MCF 10A (cell line): ENCODE data around the gene DYNC1H1. TPM values are rescaled to one million over a fixed set of nuclear protein-coding genes. Genes with fewer than 3 reads are reported as not detected.
A peak's percentile ranks its signal among the peaks of the same experiment; 100 is the strongest.

Experiments
- Bru-seq: library from RNA; stranded (reverse); fragments of 400-500 nt; gene quantifications from one replicate; lab custom pipeline; 2021; lab: Mats Ljungman, UMichigan
- BruChase-seq, 2 experiments: library from RNA; stranded (reverse); fragments of 400-500 nt; gene quantifications; one replicate each; lab custom pipeline; 2021; lab: Mats Ljungman, UMichigan
- BruUV-seq: library from RNA; stranded (reverse); fragments of 400-500 nt; replicated peaks from 2 replicates; lab custom pipeline; 2021; lab: Mats Ljungman, UMichigan
- CTCF ChIA-PET: fragments of 300-600 bp; sonication (Branson Sonifier 250); formaldehyde crosslinking; extraction: SDS; loops from one replicate; lab custom pipeline; 2021; ENCODE audit warnings: antibody characterized with exemption, inconsistent platforms; lab: Yijun Ruan, JAX
- POLR2A ChIA-PET: fragments of 300-600, 350-650 bp; sonication (Branson Sonifier 250); formaldehyde crosslinking; extraction: SDS; loops from one replicate; lab custom pipeline; 2020; ENCODE audit warnings: antibody characterized with exemption, inconsistent platforms; lab: Yijun Ruan, JAX
- DNase-seq: peaks from one replicate; pipeline ENCODE4 v3.0.0-alpha.2; 2018; ENCODE audit not compliant: unreplicated experiment
- H3K27ac Mint-ChIP-seq: one replicate; pipeline ENCODE4 v1.8.0; 2022; ENCODE audit warnings: mild to moderate bottlenecking, low read depth, mixed read lengths; ENCODE audit not compliant: unreplicated experiment
- H3K27me3 Mint-ChIP-seq: one replicate; pipeline ENCODE4 v1.8.0; 2022; ENCODE audit warnings: mixed read lengths; ENCODE audit not compliant: insufficient read depth, unreplicated experiment
- H3K36me3 Mint-ChIP-seq: one replicate; pipeline ENCODE4 v1.8.0; 2022; ENCODE audit warnings: mild to moderate bottlenecking, moderate library complexity, mixed read lengths; ENCODE audit not compliant: insufficient read depth, unreplicated experiment
- H3K4me1 Mint-ChIP-seq: one replicate; pipeline ENCODE4 v1.8.0; 2022; ENCODE audit warnings: mixed read lengths; ENCODE audit not compliant: insufficient read depth, unreplicated experiment
- H3K4me3 Mint-ChIP-seq: one replicate; pipeline ENCODE4 v1.8.0; 2022; ENCODE audit warnings: mild to moderate bottlenecking, moderate library complexity, mixed read lengths; ENCODE audit not compliant: unreplicated experiment
- H3K9me3 Mint-ChIP-seq: one replicate; pipeline ENCODE4 v1.8.0; 2022; ENCODE audit warnings: mixed read lengths; ENCODE audit not compliant: unreplicated experiment
- CTCF ChIP-seq: fragments of 200-600 bp; IDR thresholded peaks from one replicate; pipeline ENCODE4 v1.8.0; 2022; ENCODE audit warnings: antibody characterized with exemption, mild to moderate bottlenecking; ENCODE audit not compliant: unreplicated experiment
- intact Hi-C: fragments of 100-400 bp; cut with micrococcal nuclease; formaldehyde crosslinking; loops from 2 replicates; pipeline ENCODE4 v1.14.1; 2022
- long read RNA-seq: library from polyadenylated mRNA; stranded (forward); transcript quantifications from one replicate; pipeline ENCODE4 v2.0.0, GENCODE V29; 2022
- total RNA-seq: library from RNA; stranded (reverse); gene quantifications from 2 replicates; pipeline ENCODE4 v1.2.3, GENCODE V29; 2022

Gene DYNC1H1
- 704 and 715 TPM in 2 replicates for total RNA-seq
- Bru-seq, nascent RNA: percentile 91 among the genes with signal in this experiment
- BruChase-seq, experiment 1, labeled RNA remaining after a 6-hour chase: percentile 98 among the genes with signal in this experiment
- BruChase-seq, experiment 2, labeled RNA remaining after a 2-hour chase: percentile 95 among the genes with signal in this experiment
- long read RNA-seq, full-length matches to known transcripts: 9 of 287 reads
- long read RNA-seq, partial matches to known transcripts: 241 of 287 reads
- long read RNA-seq, other reads (novel, unspliced or antisense): 37 of 287 reads

- intact Hi-C loops: loop anchor here (1.0 to 5.0 kb wide), 4 partner anchors 8 to 353 kb away; partner anchors contain the start of gene ZNF839
These were observed at the start of gene DYNC1H1 for GRCh38 chr14:101964297-101965180. Gene DYNC1H1 (plus strand): TSS chr14:101964573. CDS start chr14:101964692, 119 bp downstream.

GRCh38 chr14:101915871-101916815, 48.2 kb upstream of the DYNC1H1 start:
- H3K27ac Mint-ChIP-seq: no peak overlapping the region
- TF ChIP-seq CTCF: no peak
- CTCF ChIA-PET: no interaction called here
- BruUV-seq: no TSS peak
- no peaks in the 10 kb centered on the region for H3K27me3 Mint-ChIP-seq
- H3K9me3 Mint-ChIP-seq: no peaks in the 10 kb centered on the region
- H3K4me1 Mint-ChIP-seq: no peaks in the 10 kb centered on the region
- POLR2A ChIA-PET: interaction anchor here (0.9 kb wide), 1 partner anchor 105 kb away, joined by 3 read pairs; no protein-coding TSS in a partner anchor
- DNase-seq: no peak
- intact Hi-C loops: no loop called here
- H3K4me3 Mint-ChIP-seq: no peak overlapping the region
- H3K36me3 Mint-ChIP-seq: peaks cover 66% of the 10 kb centered on the region

More at GRCh38 chr14:101964297-101965180, at the start of gene DYNC1H1:
- no peaks in the 10 kb centered on the region for H3K27me3 Mint-ChIP-seq
- ChIA-PET POLR2A (interaction anchor here (0.6 to 4.0 kb wide), 17 partner anchors 9 to 1585 kb away, joined by 3 to 34 read pairs (median 9); partner anchors contain the start of gene PPP2R5C), CTCF (interaction anchor here (0.6 to 1.2 kb wide), 3 partner anchors 14 to 359 kb away, joined by 3 read pairs; no protein-coding TSS in a partner anchor)
- H3K36me3 Mint-ChIP-seq: peaks cover 19% of the 10 kb centered on the region
- BruUV-seq: no TSS peak
- peak; percentile 86 for DNase-seq
- peaks cover 39% of the 10 kb centered on the region for H3K4me1 Mint-ChIP-seq
- peak within 1 kb of the TSS; percentile 74 for H3K27ac Mint-ChIP-seq
- no peak for TF ChIP-seq CTCF
- H3K4me3 Mint-ChIP-seq: peak within 1 kb of the TSS; percentile 83
- no peaks in the 10 kb centered on the region for H3K9me3 Mint-ChIP-seq

GRCh38 chr14:101916816-101917412, 47.5 kb upstream of the DYNC1H1 start:
- CTCF ChIA-PET: interaction anchor here (0.6 kb wide), 1 partner anchor 505 kb away, joined by 5 read pairs; no protein-coding TSS in a partner anchor
- Mint-ChIP-seq H3K27ac (no peak overlapping the region), H3K27me3 (no peaks in the 10 kb centered on the region), H3K4me1 (no peaks in the 10 kb centered on the region), H3K9me3 (no peaks in the 10 kb centered on the region), H3K4me3 (no peak overlapping the region), H3K36me3 (peaks cover 67% of the 10 kb centered on the region)
- TF ChIP-seq CTCF: no peak
- POLR2A ChIA-PET: interaction anchor here (0.9 kb wide), 1 partner anchor 106 kb away, joined by 3 read pairs; no protein-coding TSS in a partner anchor
- DNase-seq: no peak
- BruUV-seq: no TSS peak
- intact Hi-C loops: no loop called here
